Tibial nerve (tissue), 3 donors: ENCODE results near the gene PPP2R2D.

Experiments used
- CTCF ChIP-seq, 5 experiments: fragments of 200-600 bp in 3 of 5; fragments of 450-650 bp in 2 of 5; sonication (generic) in 3 of 5; IDR thresholded peaks; one replicate each; pipeline ENCODE4 v1.5.1; 2016 to 2019; ENCODE audit warnings: antibody characterized with exemption in 5 of 5, mild to moderate bottlenecking in 3 of 5, moderate library complexity in 2 of 5
- POLR2A ChIP-seq, 2 donors: fragments of 450-650 bp; IDR thresholded peaks; one replicate each; pipeline ENCODE4 v1.6.1; 2017; ENCODE audit warnings: antibody characterized with exemption in 2 of 2, mild to moderate bottlenecking in 2 of 2, moderate library complexity in 2 of 2

DNA sequence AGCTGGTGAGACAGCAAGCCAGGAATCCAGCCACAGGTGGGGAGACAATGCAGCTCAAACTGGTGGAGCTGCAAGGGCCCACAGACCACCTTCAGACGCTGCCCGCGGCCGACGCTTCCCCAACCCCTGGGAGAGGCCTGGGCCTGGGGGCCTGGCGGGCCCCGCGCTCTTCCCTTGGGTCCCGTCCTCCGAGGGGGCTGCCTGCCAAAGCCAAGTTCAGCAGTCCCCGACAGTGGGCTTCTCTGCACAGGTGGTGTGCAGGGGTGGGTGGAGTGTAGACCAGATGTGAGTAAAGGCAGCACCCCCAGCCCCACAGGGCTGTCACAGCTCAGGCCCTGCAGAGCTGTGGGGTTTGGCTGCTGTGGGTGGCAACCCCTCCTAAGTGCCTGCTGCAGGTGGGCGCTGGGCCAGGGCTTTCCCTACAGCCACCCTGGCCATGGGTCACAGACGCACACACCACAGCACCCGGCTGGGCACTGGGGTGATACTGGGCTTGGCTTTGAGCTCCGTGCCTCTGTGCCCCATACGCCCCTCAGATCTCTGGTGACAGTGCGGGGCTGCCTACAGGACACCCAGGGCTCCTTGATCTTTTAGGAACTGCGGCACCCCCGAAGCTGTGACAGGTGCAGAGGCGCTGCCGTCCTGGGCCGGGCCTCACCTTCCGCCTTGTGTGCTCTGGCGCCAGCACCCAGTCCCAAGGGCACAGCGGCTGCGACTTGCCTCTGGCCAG lies 60.4 kb downstream of the PPP2R2D start:
- no peak for TF ChIP-seq CTCF (IDR thresholded peaks at IDR 0.05)
- no peak for TF ChIP-seq POLR2A (IDR thresholded peaks at IDR 0.05)
